ENCODE results near the gene SOCS2. TPM values are rescaled to one million over a fixed set of nuclear protein-coding genes. Genes with fewer than 3 reads are reported as not detected.

SOCS2 gene
- total RNA-seq, 1 experiment from 2014 or later, result 57.2 TPM

- Histone ChIP-seq H3K79me1 (ENCODE audit: insufficient read depth, low read depth, low read length, poor library complexity, severe bottlenecking) (no peaks in the 10 kb centered on the region), H4K5ac (ENCODE audit: insufficient read length, low read depth, low read length) (no peak overlapping the region), H3K27ac (ENCODE audit: insufficient read length, low read depth, low read length) (no peak overlapping the region), H3K56ac (ENCODE audit: insufficient read length, low read depth, low read length) (no peak overlapping the region), H3K9me3 (ENCODE audit: control insufficient read depth, low read depth, low read length) (no peaks in the 10 kb centered on the region), H2BK12ac (ENCODE audit: insufficient read length, low read depth, low read length) (no peak overlapping the region), H2BK20ac (ENCODE audit: low read depth, low read length, poor library complexity, severe bottlenecking) (no peak overlapping the region), H2AK5ac (ENCODE audit: insufficient read length, low read length) (no peak overlapping the region), H2AFZ (ENCODE audit: low read length) (no peak overlapping the region), H4K91ac (ENCODE audit: insufficient read length, low read depth, low read length) (no peak overlapping the region), H3K4me2 (ENCODE audit: insufficient read depth, insufficient read length, low read length) (no peak overlapping the region), H3T11ph (ENCODE audit: low read length) (no peak overlapping the region), H3K27me3 (ENCODE audit: insufficient read depth, low read length) (no peaks in the 10 kb centered on the region), H4K20me1 (ENCODE audit: control insufficient read depth, insufficient read depth, insufficient read length) (no peaks in the 10 kb centered on the region), H3K9ac (ENCODE audit: extremely low read depth, insufficient read length, low read length) (no peak overlapping the region), H3K79me2 (ENCODE audit: insufficient read depth, low read length) (no peaks in the 10 kb centered on the region), H3K18ac (ENCODE audit: insufficient read length, low read depth, low read length) (no peak overlapping the region), H3K23ac (ENCODE audit: insufficient read length, low read depth, low read length) (no peak overlapping the region), H2BK15ac (ENCODE audit: low read depth, low read length) (no peak overlapping the region), H2BK5ac (ENCODE audit: insufficient read length, low read length) (no peak overlapping the region), H3K14ac (ENCODE audit: insufficient read depth, low read length) (no peak overlapping the region), H3K4me1 (ENCODE audit: insufficient read depth, low read length) (peaks cover 11% of the 10 kb centered on the region; the same call in 1 of the 2 replicates), H3K23me2 (ENCODE audit: insufficient read length, low read depth, low read length, poor library complexity, severe bottlenecking) (no peaks in the 10 kb centered on the region), H2BK120ac (ENCODE audit: low read depth, low read length, poor library complexity, severe bottlenecking) (no peak overlapping the region), H4K8ac (replicated peaks; ENCODE audit: insufficient read length, low read depth, low read length) (no peak overlapping the region), H3K4ac (ENCODE audit: low read depth, low read length) (no peak overlapping the region)
- H3K9me3 Mint-ChIP-seq, result peaks cover 0 to 5% of the 10 kb centered on the region in 2 experiments; a peak in 3 of 5 replicates
- DNase-seq, result no peak
- no peaks in the 10 kb centered on the region; the same call in 1 of the 2 replicates for H3K27me3 Mint-ChIP-seq (ENCODE audit: low read depth)
- no peak for TF ChIP-seq CTCF (conservative IDR thresholded peaks at IDR 0.05)
- H3K27ac Mint-ChIP-seq, result no peak overlapping the region; a peak in 1 of 7 replicates
- H3K4me3 Mint-ChIP-seq, result no peak overlapping the region
- WGBS (ENCODE audit: extremely low coverage, insufficient read length, low lambda C conversion rate), result no CpG with 5 or more reads among the region's 2 CpGs
- H3K4me1 Mint-ChIP-seq, result peaks cover 54 to 55% of the 10 kb centered on the region in 2 experiments
- H3K36me3 Mint-ChIP-seq (ENCODE audit: insufficient read depth in 1 of 3, low read depth in 3 of 3), result peaks cover 0 to 10% (median 0%) of the 10 kb centered on the region in 3 experiments; a peak in 4 of 7 replicates
Measured at GRCh38 chr12:93614917-93615596, 42.6 kb downstream of the SOCS2 start.

Measured in H9 (cell line).